AG04450 (cell line): ENCODE data around the gene DLAT. TPM values are rescaled to one million over a fixed set of nuclear protein-coding genes. Genes with fewer than 3 reads are reported as not detected.

Experiments
- CTCF ChIA-PET: fragments of 300-600, 350-600 bp; formaldehyde crosslinking; extraction: SDS; loops from one replicate; lab custom pipeline; 2022; ENCODE audit warnings: antibody characterized with exemption, inconsistent platforms; lab: Charles Lee
- POLR2A ChIA-PET: fragments of 350-600 bp; formaldehyde crosslinking; extraction: SDS; loops from one replicate; lab custom pipeline; 2021; ENCODE audit warnings: antibody characterized with exemption, inconsistent platforms; lab: Yijun Ruan, JAX
- DNase-seq: peaks from one replicate; pipeline ENCODE4 v3.0.0-alpha.2; 2011; ENCODE audit warnings: low read depth, low spot score
- H3K27ac ChIP-seq: one replicate; pipeline ENCODE4 v1.5.1; 2012; ENCODE audit warnings: low read depth, low read length, control low read depth
- H3K27me3 ChIP-seq: one replicate; pipeline ENCODE4 v1.6.0; 2012; ENCODE audit warnings: low read length; ENCODE audit not compliant: control insufficient read depth, insufficient read depth
- H3K4me3 ChIP-seq: 2 replicates; pipeline ENCODE4 v1.5.1; 2011; ENCODE audit warnings: mild to moderate bottlenecking, low read depth, low read length, control low read depth
- H3K9me3 ChIP-seq: 2 replicates; pipeline ENCODE4 v1.5.1; 2012; ENCODE audit warnings: low read length; ENCODE audit not compliant: control insufficient read depth, insufficient read depth
- CTCF ChIP-seq: IDR thresholded peaks from 2 replicates; pipeline ENCODE4 v1.5.1; 2011; ENCODE audit warnings: low read depth, low read length, control low read depth, inconsistent platforms
- polyA plus RNA-seq: library from polyadenylated mRNA; depleted of rRNA; stranded (reverse); fragments of >200 nt; gene quantifications from 2 replicates; pipeline ENCODE4 v1.2.3, GENCODE V29; 2011

Gene DLAT
- polyA plus RNA-seq, 1 experiment: 34.8 TPM

GRCh38 chr11:112013497-112014164 lies 11.6 kb upstream of the DLAT start:
- ChIA-PET CTCF (interaction anchor here (1.1 to 1.5 kb wide), 3 partner anchors 11 to 35 kb away, joined by 3 to 4 read pairs (median 3); no protein-coding TSS in a partner anchor), POLR2A (no interaction called here)
- Histone ChIP-seq H3K27ac (no peak overlapping the region), H3K4me3 (no peak overlapping the region), H3K9me3 (no peaks in the 10 kb centered on the region), H3K27me3 (no peaks in the 10 kb centered on the region)
- no peak for DNase-seq
- TF ChIP-seq CTCF: no peak

GRCh38 chr11:112016088-112016764 lies 9.0 kb upstream of the DLAT start:
- Histone ChIP-seq H3K27ac (no peak overlapping the region), H3K27me3 (no peaks in the 10 kb centered on the region), H3K9me3 (no peaks in the 10 kb centered on the region), H3K4me3 (no peak overlapping the region)
- CTCF ChIA-PET: no interaction called here
- POLR2A ChIA-PET: interaction anchor here (0.7 to 1.4 kb wide), 2 partner anchors 38 to 58 kb away, joined by 3 to 4 read pairs; no protein-coding TSS in a partner anchor
- no peak for DNase-seq
- no peak for TF ChIP-seq CTCF

- DNase-seq: no peak
- Histone ChIP-seq H3K4me3 (no peak overlapping the region), H3K27me3 (no peaks in the 10 kb centered on the region), H3K9me3 (no peaks in the 10 kb centered on the region), H3K27ac (no peak overlapping the region)
- ChIA-PET POLR2A (interaction anchor here (0.6 to 1.4 kb wide), 3 partner anchors 32 to 62 kb away, joined by 3 to 4 read pairs (median 4); no protein-coding TSS in a partner anchor), CTCF (no interaction called here)
- TF ChIP-seq CTCF: no peak
Observed at GRCh38 chr11:112016765-112017376, 8.3 kb upstream of the DLAT start.

- H3K27me3 ChIP-seq: no peaks in the 10 kb centered on the region
- H3K4me3 ChIP-seq: no peak overlapping the region
- POLR2A ChIA-PET: interaction anchor here (0.6 to 1.4 kb wide), 2 partner anchors 40 to 63 kb away, joined by 3 to 4 read pairs; no protein-coding TSS in a partner anchor
- DNase-seq: no peak
- no peak for TF ChIP-seq CTCF
- H3K27ac ChIP-seq: no peak overlapping the region
- no peaks in the 10 kb centered on the region for H3K9me3 ChIP-seq
- CTCF ChIA-PET: no interaction called here
Observed at GRCh38 chr11:112017538-112017937, 7.7 kb upstream of the DLAT start.
